Endodermal cell (in vitro differentiated cells): Measurements from ENCODE around the gene ZFAND3. TPM values are rescaled to one million over a fixed set of nuclear protein-coding genes. Genes with fewer than 3 reads are reported as not detected.

Experiments
- DNase-seq: peaks from one replicate; pipeline ENCODE4 v3.0.0-alpha.2; 2017
- H3K27ac ChIP-seq: 2 replicates; pipeline ENCODE4 v1.5.1; 2013; ENCODE audit warnings: mild to moderate bottlenecking, low read depth, low read length, moderate library complexity
- H3K27me3 ChIP-seq: 2 replicates; pipeline ENCODE4 v1.6.1; 2013; ENCODE audit warnings: mild to moderate bottlenecking, low read length, moderate library complexity; ENCODE audit not compliant: insufficient read depth, control insufficient read depth, poor library complexity, severe bottlenecking
- H3K36me3 ChIP-seq: 2 replicates; pipeline ENCODE4 v1.7.0; 2013; ENCODE audit warnings: mild to moderate bottlenecking, low read length, moderate library complexity; ENCODE audit not compliant: control insufficient read depth, insufficient read depth
- H3K4me1 ChIP-seq: one replicate; pipeline ENCODE4 v1.7.0; 2013; ENCODE audit warnings: low read length; ENCODE audit not compliant: control insufficient read depth, insufficient read depth
- H3K4me3 ChIP-seq: 2 replicates; pipeline ENCODE4 v1.5.1; 2013; ENCODE audit warnings: mild to moderate bottlenecking, low read length, moderate library complexity
- H3K9ac ChIP-seq: 2 replicates; pipeline ENCODE4 v1.6.1; 2013; ENCODE audit warnings: mild to moderate bottlenecking, low read length, moderate library complexity; ENCODE audit not compliant: poor library complexity, severe bottlenecking; ENCODE audit errors: extremely low read depth
- H3K9me3 ChIP-seq: 2 replicates; pipeline ENCODE4 v1.6.1; 2013; ENCODE audit warnings: mild to moderate bottlenecking, low read length, moderate library complexity; ENCODE audit not compliant: control insufficient read depth
- H3K27ac Mint-ChIP-seq: 2 replicates; pipeline ENCODE4 v1.8.0; 2020; ENCODE audit warnings: mixed read lengths
- H3K27me3 Mint-ChIP-seq: 2 replicates; pipeline ENCODE4 v1.8.0; 2021; ENCODE audit warnings: mild to moderate bottlenecking, mixed read lengths; ENCODE audit not compliant: insufficient read depth
- H3K36me3 Mint-ChIP-seq: 2 replicates; pipeline ENCODE4 v1.8.0; 2020; ENCODE audit warnings: low read depth, mixed read lengths
- H3K4me1 Mint-ChIP-seq: 2 replicates; pipeline ENCODE4 v1.8.0; 2020; ENCODE audit warnings: mixed read lengths
- H3K4me3 Mint-ChIP-seq: 2 replicates; pipeline ENCODE4 v1.8.0; 2020; ENCODE audit warnings: mild to moderate bottlenecking, moderate library complexity, mixed read lengths
- H3K9me3 Mint-ChIP-seq: 2 replicates; pipeline ENCODE4 v1.8.0; 2020; ENCODE audit warnings: mild to moderate bottlenecking, mixed read lengths
- CTCF ChIP-seq: fragments of 200-600 bp; sonication (generic); conservative IDR thresholded peaks from 2 replicates; pipeline ENCODE4 v1.5.0; 2021; ENCODE audit warnings: antibody characterized with exemption, mild to moderate bottlenecking
- WGBS, 2 experiments: methylation state at CpG; one replicate each; pipeline versions ENCODE4 v1.1.5 to v1.1.7; 2013; ENCODE audit warnings: missing lambda C conversion rate in 2 of 2, mixed read lengths in 1 of 2; ENCODE audit not compliant: insufficient coverage in 1 of 2, insufficient read length in 1 of 2; 5-methylcytosine and 5-hydroxymethylcytosine counted together
- total RNA-seq, 2 donors: library from RNA; stranded (reverse); fragmentation: NEBNext Ultra II Directional in 1 of 2; extraction: Animal tissue kit (Norgen Biotek cat#: 25700) in 1 of 2; gene quantifications; 2 replicates in 1 of 2; 3 replicates in 1 of 2; pipeline ENCODE4 v1.2.1, GENCODE V29; 2021

The ZFAND3 gene
- total RNA-seq, 2 donors from 2014 or later, result 67.1 to 86.2 TPM

DNA sequence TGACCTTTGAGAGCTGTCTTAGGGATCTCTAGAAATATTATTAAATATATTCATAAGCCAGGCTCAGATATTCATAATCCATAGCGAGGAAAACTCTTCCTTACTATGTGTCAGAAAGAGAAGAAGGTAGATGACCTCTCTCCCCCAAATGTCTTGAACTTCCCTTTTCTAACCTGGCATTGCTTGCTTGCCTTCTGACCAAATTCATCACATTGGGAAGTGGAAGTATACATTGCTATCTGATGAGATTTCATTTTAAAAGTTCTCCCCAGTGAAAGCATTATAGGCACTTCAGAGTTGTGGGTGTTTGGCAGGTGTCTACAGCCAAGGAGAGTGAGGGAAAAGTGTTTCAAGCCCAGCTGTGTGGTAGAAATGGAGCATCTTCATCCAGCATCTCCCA, 197.3 kb downstream of the ZFAND3 start:
- no peaks in the 10 kb centered on the region for H3K4me1 Mint-ChIP-seq
- Histone ChIP-seq H3K4me1 (no peaks in the 10 kb centered on the region), H3K9ac (no peak overlapping the region), H3K9me3 (peaks cover 3% of the 10 kb centered on the region), H3K4me3 (no peak overlapping the region), H3K27me3 (no peaks in the 10 kb centered on the region), H3K36me3 (no peaks in the 10 kb centered on the region), H3K27ac (no peak overlapping the region)
- no peak overlapping the region for H3K4me3 Mint-ChIP-seq
- TF ChIP-seq CTCF, result no peak
- H3K27me3 Mint-ChIP-seq, result no peaks in the 10 kb centered on the region
- WGBS, 2 experiments, result 71% methylated on average over 1 of the region's 1 CpG; no CpG with 5 or more reads in 1 of the 2 experiments
- H3K9me3 Mint-ChIP-seq, result peaks cover 4% of the 10 kb centered on the region
- no peak for DNase-seq
- peaks cover 3% of the 10 kb centered on the region for H3K36me3 Mint-ChIP-seq
- no peak overlapping the region for H3K27ac Mint-ChIP-seq

- 89% methylated on average over 2 of the region's 2 CpGs; no CpG with 5 or more reads in 1 of the 2 experiments for WGBS, 2 experiments
Measured at GRCh38 chr6:38018755-38019165, 199.2 kb downstream of the ZFAND3 start.

DNA sequence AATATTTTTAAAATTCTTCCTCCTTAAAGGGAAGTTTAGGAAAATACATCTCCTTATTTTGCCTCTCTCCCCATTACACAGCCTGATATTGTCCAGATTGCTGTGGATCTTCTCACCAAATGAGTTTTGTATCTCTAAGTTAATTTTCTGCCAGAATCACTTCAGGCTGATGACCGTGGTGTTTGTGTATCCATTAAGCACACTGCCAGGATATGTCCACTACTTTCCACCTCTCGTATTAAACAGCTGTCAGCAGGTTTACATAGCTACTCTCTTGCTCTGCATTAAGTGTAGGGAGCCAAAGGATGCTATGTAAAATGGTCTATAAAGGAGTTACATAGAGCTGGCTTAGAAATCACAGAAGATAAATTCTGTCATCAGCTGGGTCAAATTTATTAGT, 201.1 kb downstream of the ZFAND3 start:
- H3K4me3 Mint-ChIP-seq, result no peak overlapping the region
- H3K27me3 Mint-ChIP-seq, result no peaks in the 10 kb centered on the region
- Histone ChIP-seq H3K36me3 (no peaks in the 10 kb centered on the region), H3K27me3 (no peaks in the 10 kb centered on the region), H3K4me3 (no peak overlapping the region), H3K9me3 (peaks cover 15% of the 10 kb centered on the region), H3K4me1 (no peaks in the 10 kb centered on the region), H3K9ac (no peak overlapping the region), H3K27ac (no peak overlapping the region)
- no peak overlapping the region for H3K27ac Mint-ChIP-seq
- no peak for DNase-seq
- no peak for TF ChIP-seq CTCF
- H3K4me1 Mint-ChIP-seq, result no peaks in the 10 kb centered on the region
- no peaks in the 10 kb centered on the region for H3K9me3 Mint-ChIP-seq
- peaks cover 3% of the 10 kb centered on the region for H3K36me3 Mint-ChIP-seq
- WGBS, 2 experiments, result 83 to 94% methylated on average over 2 of the region's 2 CpGs

More at GRCh38 chr6:38018755-38019165, 199.2 kb downstream of the ZFAND3 start:
- Histone ChIP-seq H3K27me3 (no peaks in the 10 kb centered on the region), H3K9me3 (peaks cover 2% of the 10 kb centered on the region), H3K27ac (no peak overlapping the region), H3K36me3 (no peaks in the 10 kb centered on the region), H3K4me3 (no peak overlapping the region), H3K4me1 (no peaks in the 10 kb centered on the region), H3K9ac (no peak overlapping the region)
- H3K4me1 Mint-ChIP-seq, result no peaks in the 10 kb centered on the region
- H3K36me3 Mint-ChIP-seq, result no peaks in the 10 kb centered on the region
- H3K4me3 Mint-ChIP-seq, result no peak overlapping the region
- H3K9me3 Mint-ChIP-seq, result no peaks in the 10 kb centered on the region
- peak; percentile 57 for TF ChIP-seq CTCF
- no peaks in the 10 kb centered on the region for H3K27me3 Mint-ChIP-seq
- H3K27ac Mint-ChIP-seq, result no peak overlapping the region
- no peak for DNase-seq
